HG03097 (cell line): Measurements from ENCODE around the gene MMP17.

Experiments
- ATAC-seq: cut with Tn5 transposase; IDR thresholded peaks from one replicate; pipeline ENCODE4 v1.9.1; 2021; ENCODE audit not compliant: unreplicated experiment, low FRiP score

The MMP17 gene

DNA sequence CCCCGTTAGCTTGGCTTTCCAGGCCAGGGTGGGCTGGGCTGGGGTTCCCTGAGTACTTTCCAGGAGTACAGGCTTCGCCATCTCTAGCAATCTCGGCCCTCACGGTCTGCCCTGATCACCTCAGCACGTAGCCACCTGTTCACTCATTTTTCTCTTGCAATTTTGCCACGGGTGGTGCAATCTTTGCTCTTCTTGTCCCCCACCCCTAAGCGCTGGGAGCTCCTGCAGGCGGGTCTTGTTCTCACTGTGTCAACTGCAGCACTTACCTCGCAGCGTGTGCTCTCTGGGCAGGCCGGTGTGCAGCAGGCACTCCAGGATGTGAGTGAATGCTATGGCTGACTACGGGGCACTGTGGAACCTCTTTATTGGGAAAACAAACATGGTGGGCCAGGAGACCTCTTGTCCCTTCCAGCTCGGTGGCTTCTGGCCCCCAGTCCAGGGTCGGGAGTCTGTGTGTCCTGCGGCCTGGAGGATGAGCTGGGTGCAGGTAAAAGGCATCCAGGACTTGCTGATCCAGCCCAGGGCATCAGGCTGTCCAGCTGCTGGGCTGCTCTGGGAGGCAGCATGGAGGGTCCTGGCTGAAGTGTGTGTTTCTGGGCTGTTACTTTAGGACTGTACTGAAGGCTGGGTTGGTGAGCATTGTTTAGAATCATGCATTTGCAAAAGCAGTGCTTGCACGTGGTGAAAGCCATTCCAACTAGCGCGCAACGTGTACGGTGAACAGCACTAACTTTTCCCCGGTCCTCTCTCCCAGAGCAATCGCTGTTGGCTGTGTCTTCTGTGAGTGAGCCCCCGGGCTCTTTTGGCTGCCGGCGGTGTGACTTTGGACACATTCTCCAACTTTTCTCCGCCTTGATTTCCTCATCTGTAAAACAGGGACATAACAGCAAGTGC, 64.8 kb downstream of the MMP17 start:
- no peak for ATAC-seq

DNA sequence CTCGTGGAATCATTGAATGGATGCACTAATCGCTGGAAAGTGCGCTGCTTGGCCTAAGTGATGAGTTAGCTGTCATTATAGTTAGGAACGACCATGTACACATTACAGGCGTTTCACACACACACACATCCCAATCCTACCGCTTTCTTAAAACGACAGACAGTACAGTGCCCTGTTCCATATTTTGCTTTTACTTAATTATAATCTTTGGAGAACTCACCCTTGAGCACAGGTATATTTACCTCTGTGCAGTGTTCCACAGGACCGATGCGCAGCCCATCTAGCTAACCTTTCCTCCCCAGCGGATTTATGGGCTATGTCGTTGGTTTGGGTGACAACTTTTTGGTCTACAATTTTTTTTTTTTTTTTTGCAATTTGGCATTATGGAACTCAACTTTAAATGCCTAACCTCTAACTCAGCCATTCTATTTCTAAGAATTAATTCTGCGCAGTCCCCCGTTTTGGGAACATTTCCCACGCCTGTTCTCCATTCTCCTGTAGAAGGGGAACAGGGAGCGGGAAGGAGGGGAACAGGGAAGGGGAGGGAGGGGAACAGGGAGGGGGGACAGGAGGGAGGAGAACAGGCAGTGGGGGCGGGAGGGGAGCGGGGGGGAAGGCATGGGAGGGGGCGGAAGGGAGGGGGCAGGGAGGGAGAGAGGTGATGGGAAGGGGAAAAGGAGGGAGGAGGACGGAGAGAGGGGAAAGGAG, 65.6 kb downstream of the MMP17 start:
- no peak for ATAC-seq

DNA sequence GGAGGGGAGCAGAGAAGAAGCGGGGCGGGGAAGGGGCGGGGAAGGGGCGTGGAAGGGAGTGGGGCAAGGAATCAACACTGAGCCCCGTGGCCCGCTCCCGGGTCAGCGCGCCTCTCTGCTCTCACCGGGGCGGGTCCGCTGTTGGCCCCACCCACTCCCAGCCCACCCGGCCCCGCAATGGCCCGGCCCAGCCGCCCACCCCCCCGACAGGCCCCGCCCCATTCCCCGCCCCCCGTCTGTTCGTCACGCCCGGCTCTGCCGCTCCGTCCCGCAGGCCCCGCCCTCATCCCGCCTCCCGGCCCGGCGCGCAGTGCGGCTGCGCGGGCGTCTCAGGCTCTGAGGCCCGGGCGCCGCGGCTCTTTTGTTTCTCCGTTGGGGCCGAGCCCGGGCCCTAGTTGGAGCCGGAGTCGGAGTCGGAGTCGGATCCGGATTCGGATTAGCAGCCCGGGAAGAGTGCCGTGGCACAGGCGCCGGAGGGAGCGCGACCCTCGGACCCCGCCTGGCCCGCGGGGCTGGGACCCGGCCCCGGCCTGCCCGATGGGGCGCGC, 66.2 kb downstream of the MMP17 start, which contains the start of gene ULK1:
TSS of gene ULK1 (plus strand) at position 310 of the 548 bp plus-strand sequence. CDS start 380 bp downstream, outside the sequence.
- peak; percentile 69 for ATAC-seq

DNA sequence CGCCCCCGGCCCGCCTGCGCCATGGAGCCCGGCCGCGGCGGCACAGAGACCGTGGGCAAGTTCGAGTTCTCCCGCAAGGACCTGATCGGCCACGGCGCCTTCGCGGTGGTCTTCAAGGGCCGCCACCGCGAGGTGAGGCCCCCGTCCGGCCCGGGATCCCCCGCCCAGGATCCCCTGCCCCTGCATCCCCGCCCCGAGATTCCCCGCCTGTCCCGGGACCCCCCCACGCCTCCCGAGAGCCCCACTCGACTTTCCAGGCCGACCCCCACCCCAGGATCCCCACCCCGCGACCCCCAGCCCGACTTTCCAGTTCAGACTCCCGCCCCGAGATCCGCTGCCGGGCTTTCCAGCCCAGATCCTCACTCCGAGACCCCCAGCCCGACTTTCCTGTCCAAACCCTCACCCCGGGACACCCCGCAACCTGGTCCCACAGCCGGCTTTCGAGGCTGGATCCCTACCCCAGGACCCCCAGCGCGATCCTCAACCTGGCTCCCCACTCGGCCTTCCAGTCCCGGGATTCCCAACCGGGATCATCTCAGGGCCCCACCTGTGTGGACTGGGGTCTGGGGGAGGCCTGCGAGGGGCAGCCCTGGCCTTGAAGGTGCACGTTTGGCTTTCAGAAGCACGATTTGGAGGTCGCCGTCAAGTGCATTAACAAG, 66.9 kb downstream of the MMP17 start:
- no peak for ATAC-seq

DNA sequence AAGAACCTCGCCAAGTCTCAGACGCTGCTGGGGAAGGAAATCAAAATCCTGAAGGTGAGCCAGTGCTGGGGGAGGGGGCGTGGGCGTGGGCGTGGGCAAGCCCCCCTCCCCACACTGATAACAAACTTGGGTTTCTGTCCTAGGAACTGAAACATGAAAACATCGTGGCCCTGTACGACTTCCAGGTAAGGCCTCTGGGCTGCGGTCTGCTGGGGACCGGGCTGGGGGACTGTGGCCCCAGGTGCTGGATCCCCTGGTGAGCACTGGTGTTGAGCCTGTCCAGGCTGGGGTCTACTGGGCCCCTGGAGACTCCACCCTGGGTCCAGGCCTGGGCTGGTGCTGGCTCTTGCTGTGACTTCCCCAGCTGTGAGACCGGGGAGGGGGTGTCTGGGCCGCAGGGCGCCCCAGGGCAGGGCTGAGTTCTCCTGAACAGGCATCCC, 67.5 kb downstream of the MMP17 start:
- ATAC-seq = no peak

DNA sequence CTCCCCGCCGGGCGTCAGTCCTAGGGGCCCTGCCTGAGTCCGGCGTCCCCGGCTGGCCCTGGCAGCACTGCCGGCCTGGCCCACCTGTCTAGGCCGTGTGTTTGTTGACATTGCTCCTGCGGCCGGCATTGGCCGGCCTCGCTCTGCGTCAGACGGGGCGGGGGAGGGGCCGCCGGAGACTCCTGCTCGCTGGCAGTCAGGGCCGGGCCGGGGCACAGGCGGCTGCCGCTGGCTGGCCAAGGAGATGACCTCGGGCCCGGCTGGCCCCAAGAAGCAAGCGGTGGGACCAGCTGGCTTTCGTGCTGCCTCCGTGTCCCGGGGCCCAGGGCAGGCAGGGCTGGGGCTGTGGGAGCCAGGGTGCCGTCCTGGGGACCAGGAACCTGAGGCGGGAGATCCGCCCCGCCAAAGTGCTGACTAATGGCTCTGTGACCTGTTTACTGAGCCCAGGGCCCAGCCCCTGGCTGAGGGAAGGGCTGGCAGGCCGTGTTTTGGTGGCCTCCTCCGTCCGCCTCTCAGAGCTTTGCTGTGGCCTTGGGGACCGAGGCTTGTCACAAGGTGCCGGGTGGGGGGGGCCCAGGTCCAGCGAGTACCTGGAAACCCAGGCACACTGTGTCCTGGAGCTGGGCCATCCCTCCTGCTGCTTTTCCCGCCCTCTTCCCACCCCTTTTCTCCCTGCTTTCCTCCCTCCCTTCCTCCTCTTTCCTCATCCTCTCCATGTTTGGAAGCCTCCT, 68.1 kb downstream of the MMP17 start:
- peak; percentile 44 for ATAC-seq

DNA sequence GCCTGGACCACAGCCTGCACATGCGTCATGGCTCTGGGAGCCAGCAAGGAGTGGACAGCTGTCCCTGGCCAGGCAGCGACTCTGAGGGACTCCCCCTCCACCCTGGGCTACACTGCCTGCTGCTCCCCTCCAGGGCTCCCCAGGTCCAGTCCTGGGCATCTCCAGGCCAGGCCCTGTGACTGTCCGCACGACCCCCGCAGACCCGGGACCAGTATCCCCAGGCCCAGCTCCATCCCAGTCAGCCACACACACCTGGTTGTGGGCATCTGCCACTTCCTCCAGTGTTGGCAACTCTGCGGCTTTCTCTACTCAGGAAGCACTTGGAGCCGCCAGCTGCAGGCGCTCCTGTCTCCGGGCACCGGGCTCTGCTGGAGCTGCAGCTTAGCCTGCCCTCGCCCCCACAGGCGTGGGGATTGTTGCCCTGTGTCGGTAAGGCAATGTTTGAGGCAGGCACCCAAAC, 68.6 kb downstream of the MMP17 start:
- no peak for ATAC-seq

DNA sequence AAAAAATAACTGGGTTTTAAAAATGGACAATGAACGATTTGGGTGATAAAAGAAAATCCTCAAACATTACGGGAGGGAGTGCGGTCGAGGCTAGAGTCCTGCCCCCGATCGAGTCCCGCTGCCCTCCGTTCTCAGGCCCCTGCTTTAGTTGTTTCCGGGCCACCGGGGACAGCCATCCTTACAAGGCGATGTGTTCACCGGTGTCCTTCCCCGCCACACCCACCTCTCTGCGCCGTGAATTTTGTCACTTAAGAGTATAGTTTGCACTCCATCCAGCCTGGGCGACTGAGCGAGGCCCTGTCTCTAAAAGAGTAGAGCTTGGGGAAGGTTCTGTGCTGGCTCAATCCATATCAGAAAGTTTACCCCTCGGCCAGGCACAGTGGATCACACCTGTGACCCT, 69.1 kb downstream of the MMP17 start:
- ATAC-seq = no peak

DNA sequence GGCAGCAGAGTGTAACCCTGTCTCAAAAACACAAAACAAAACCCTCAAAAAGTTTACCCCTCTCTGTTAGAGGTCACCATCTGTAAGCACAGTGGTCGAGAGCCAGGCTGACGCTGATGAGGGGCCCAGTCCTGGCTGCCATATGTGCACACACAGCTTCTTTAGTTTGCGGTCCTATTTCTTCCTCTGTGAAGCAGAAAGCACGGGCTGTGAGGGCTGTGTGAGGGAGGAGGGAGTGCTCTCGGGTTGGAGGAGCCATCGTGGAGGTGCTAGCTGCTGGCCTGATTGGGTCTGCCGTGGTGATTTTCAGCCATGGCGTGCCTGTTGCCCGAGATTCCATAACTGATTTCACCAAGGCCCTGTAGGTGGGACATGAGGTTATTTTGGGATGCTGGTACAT, 69.7 kb downstream of the MMP17 start:
- ATAC-seq = no peak

DNA sequence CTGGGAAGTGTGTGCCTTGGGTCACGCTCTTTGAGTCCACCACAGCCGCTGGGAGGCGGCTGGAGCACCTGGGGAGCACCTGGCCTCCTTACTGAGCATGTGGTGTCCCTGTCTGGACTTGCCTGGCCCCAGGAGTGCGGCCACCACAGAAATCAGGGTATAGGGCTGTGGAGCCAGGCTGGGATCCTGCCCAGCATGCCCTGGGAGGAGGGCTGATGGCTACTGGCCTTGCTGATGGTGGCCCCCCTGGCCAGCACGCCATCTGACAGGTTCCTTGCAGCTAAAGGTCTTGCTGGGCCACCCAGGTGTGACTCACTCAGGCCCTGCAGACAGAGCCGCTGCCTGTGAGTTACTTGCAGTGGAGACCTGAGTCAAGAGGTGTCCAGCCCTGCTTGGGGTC, 72.2 kb downstream of the MMP17 start:
- no peak for ATAC-seq
